ENCODE measurements around the gene PLPPR1. TPM values are rescaled to one million over a fixed set of nuclear protein-coding genes. Genes with fewer than 3 reads are reported as not detected.

PLPPR1 gene
- total RNA-seq, 1 donor from 2014 or later, result 12.2 TPM

DNA sequence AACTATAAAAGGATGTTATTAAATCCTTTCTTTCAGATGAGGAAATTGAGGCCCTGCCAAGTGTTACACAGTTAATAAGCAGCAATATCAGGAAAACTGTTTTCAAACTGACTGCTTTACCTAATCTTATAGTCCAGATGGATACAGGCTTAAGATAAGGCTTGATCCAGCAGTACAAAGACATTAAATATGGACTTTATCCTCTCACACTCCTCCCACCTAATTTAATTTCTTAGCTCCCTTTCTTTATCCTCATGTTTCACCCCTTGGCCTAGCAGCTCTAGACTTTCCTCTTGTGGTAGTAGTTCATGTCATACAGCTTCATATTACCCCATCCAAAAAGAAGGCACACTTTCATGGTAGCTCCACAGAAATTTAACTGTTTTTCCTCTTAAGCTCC lies 191.8 kb downstream of the PLPPR1 start:
- Mint-ChIP-seq H3K4me1 (ENCODE audit: low read depth) (peaks cover 5% of the 10 kb centered on the region), H3K9me3 (ENCODE audit: low read depth) (no peaks in the 10 kb centered on the region), H3K27me3 (no peaks in the 10 kb centered on the region), H3K27ac (no peak overlapping the region), H3K4me3 (ENCODE audit: low read depth) (no peak overlapping the region), H3K36me3 (ENCODE audit: insufficient read depth) (no peaks in the 10 kb centered on the region)
- DNase-seq (ENCODE audit: low spot score, unreplicated experiment), result no peak
- TF ChIP-seq, protein P1, sequence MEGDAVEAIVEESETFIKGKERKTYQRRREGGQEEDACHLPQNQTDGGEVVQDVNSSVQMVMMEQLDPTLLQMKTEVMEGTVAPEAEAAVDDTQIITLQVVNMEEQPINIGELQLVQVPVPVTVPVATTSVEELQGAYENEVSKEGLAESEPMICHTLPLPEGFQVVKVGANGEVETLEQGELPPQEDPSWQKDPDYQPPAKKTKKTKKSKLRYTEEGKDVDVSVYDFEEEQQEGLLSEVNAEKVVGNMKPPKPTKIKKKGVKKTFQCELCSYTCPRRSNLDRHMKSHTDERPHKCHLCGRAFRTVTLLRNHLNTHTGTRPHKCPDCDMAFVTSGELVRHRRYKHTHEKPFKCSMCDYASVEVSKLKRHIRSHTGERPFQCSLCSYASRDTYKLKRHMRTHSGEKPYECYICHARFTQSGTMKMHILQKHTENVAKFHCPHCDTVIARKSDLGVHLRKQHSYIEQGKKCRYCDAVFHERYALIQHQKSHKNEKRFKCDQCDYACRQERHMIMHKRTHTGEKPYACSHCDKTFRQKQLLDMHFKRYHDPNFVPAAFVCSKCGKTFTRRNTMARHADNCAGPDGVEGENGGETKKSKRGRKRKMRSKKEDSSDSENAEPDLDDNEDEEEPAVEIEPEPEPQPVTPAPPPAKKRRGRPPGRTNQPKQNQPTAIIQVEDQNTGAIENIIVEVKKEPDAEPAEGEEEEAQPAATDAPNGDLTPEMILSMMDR (IDR thresholded peaks at IDR 0.05; ENCODE audit: unreplicated experiment), result no peak

DNA sequence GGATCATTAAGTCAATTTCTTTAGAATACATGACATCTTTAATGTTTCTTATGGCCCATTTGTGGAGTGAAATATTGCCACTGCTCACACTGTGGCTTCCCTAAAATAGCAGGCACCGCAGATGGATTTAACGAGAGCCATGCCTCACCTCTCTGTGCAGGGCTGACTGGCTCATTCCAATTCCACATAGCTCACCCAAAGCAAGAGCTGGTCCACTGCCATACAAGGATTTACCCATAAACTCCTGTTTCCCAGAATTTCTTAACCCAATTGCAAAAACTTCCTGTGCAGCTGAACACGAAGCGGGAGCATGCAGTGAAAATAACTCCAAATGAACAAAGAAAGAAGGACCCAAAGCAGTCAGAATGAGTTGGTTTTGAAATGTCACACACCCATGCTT lies 196.7 kb downstream of the PLPPR1 start:
- H3K36me3 Mint-ChIP-seq (ENCODE audit: insufficient read depth), result no peaks in the 10 kb centered on the region
- H3K27me3 Mint-ChIP-seq, result no peaks in the 10 kb centered on the region
- no peak for DNase-seq (ENCODE audit: low spot score, unreplicated experiment)
- no peak overlapping the region for H3K4me3 Mint-ChIP-seq (ENCODE audit: low read depth)
- H3K27ac Mint-ChIP-seq, result no peak overlapping the region
- H3K9me3 Mint-ChIP-seq (ENCODE audit: low read depth), result no peaks in the 10 kb centered on the region
- H3K4me1 Mint-ChIP-seq (ENCODE audit: low read depth), result no peaks in the 10 kb centered on the region
- TF ChIP-seq, protein P1 (IDR thresholded peaks at IDR 0.05; ENCODE audit: unreplicated experiment), result no peak

DNA sequence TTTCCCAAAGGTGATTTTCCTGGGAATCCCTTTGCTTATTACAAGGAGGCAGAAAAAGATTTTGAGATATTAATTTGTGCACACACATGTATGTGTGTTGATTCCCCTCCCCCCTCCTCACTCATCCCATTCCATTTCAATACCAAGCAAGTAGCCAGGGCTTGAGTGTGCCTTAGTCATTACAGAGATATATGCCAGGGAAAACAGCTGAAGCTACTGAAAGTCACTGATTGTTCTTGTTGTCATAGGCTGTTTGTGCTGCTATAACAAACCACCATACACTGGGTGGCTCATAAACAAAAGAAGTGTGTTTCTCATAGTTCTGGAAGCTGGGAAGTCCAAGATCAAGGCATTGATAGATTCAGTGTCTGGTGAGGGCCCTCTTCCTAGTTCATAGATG lies 197.6 kb downstream of the PLPPR1 start:
- H3K27me3 Mint-ChIP-seq, result no peaks in the 10 kb centered on the region
- DNase-seq (ENCODE audit: low spot score, unreplicated experiment), result no peak
- H3K36me3 Mint-ChIP-seq (ENCODE audit: insufficient read depth), result no peaks in the 10 kb centered on the region
- no peaks in the 10 kb centered on the region for H3K9me3 Mint-ChIP-seq (ENCODE audit: low read depth)
- H3K4me3 Mint-ChIP-seq (ENCODE audit: low read depth), result no peak overlapping the region
- no peak overlapping the region for H3K27ac Mint-ChIP-seq
- TF ChIP-seq, protein P1 (IDR thresholded peaks at IDR 0.05; ENCODE audit: unreplicated experiment), result no peak
- H3K4me1 Mint-ChIP-seq (ENCODE audit: low read depth), result peaks cover 1% of the 10 kb centered on the region

DNA sequence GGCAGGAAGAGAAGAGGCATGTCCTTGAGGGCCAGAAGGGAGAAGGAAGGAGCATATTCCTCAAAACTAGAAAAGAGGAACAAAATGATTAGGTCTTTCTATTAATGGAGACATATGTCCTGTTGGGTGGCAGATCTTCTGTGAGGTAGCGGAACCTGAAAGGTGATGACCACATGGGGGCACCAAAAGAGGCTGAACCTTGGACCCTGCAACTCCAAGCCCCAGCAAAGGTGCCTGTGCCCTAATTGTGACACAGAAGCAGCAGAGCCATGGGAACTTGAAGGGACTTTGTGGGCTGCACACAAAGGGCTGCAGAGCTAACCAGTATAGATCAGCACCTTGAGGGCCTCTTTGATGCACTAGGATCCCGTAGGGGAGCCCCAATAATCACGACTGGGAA lies 198.3 kb downstream of the PLPPR1 start:
- H3K4me1 Mint-ChIP-seq (ENCODE audit: low read depth), result peaks cover 2% of the 10 kb centered on the region
- no peaks in the 10 kb centered on the region for H3K36me3 Mint-ChIP-seq (ENCODE audit: insufficient read depth)
- TF ChIP-seq, protein P1 (IDR thresholded peaks at IDR 0.05; ENCODE audit: unreplicated experiment), result no peak
- H3K27me3 Mint-ChIP-seq, result no peaks in the 10 kb centered on the region
- no peak for DNase-seq (ENCODE audit: low spot score, unreplicated experiment)
- H3K4me3 Mint-ChIP-seq (ENCODE audit: low read depth), result no peak overlapping the region
- no peak overlapping the region for H3K27ac Mint-ChIP-seq
- no peaks in the 10 kb centered on the region for H3K9me3 Mint-ChIP-seq (ENCODE audit: low read depth)

DNA sequence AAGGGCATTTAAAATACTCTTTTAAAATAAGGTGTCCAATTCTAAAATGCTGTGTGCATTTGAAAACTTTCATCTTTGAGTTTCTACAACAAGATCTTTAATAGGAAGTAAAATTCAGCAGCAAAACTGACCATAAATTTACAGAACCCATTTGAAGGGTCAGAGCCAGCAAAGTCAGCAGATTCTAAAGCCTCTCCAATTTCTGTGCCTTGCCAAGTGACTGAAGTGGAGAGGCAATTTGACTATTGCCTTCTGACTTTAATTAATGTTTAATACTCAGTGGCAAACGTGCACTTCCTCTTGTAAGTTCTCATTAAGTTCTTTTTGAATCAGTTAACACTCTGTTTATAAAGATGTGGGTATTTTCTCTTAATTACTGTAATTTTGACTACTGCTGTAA lies 201.1 kb downstream of the PLPPR1 start:
- Mint-ChIP-seq H3K4me3 (ENCODE audit: low read depth) (no peak overlapping the region), H3K9me3 (ENCODE audit: low read depth) (no peaks in the 10 kb centered on the region), H3K36me3 (ENCODE audit: insufficient read depth) (no peaks in the 10 kb centered on the region), H3K4me1 (ENCODE audit: low read depth) (peaks cover 4% of the 10 kb centered on the region), H3K27me3 (no peaks in the 10 kb centered on the region), H3K27ac (no peak overlapping the region)
- DNase-seq (ENCODE audit: low spot score, unreplicated experiment), result no peak
- TF ChIP-seq, protein P1 (IDR thresholded peaks at IDR 0.05; ENCODE audit: unreplicated experiment), result no peak
